ENCODE data around the gene HEPN1. TPM values are rescaled to one million over a fixed set of nuclear protein-coding genes. Genes with fewer than 3 reads are reported as not detected.

HEPN1 gene
- total and polyA plus RNA-seq, 2 experiments from 2014 or later, result not detected

DNA sequence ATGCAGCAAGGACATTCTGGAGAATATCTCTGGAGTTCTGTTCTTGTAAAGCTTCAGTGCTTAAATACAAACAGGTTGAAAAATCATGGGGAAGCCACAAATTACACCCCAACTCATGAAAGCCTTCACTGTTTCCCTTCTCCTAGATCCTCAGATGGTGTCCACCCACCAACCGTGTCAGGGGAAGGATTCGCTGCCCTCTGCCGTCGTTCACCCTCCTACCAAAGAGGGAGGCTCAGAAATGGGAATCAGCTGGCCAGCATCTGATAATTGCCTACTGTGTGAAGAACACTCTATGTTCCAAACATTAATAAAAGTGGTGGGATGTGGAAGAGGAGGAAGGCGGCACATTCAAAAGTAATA is 24.2 kb downstream of the HEPN1 start:
- Mint-ChIP-seq H3K27ac (no peak overlapping the region), H3K9me3 (no peaks in the 10 kb centered on the region; the same call in 2 of the 3 replicates), H3K27me3 (ENCODE audit: insufficient read depth, low read depth, poor library complexity) (peaks cover 2% of the 10 kb centered on the region), H3K4me1 (no peaks in the 10 kb centered on the region), H3K4me3 (no peak overlapping the region), H3K36me3 (ENCODE audit: low read depth) (no peaks in the 10 kb centered on the region)
- TF ChIP-seq POLR2AphosphoS5 (IDR thresholded peaks at IDR 0.05; ENCODE audit: low read depth), result no peak
- TF ChIP-seq CREB1 (CRISPR knock-in tag; IDR thresholded peaks at IDR 0.05; ENCODE audit: low read depth), result no peak
- TF ChIP-seq ZNF114 (CRISPR knock-in tag; IDR thresholded peaks at IDR 0.05), result no peak
- TF ChIP-seq EZH2phosphoT487 (IDR thresholded peaks at IDR 0.05; ENCODE audit: unreplicated experiment), result no peak
- no peak for TF ChIP-seq ZNF331 (CRISPR knock-in tag; IDR thresholded peaks at IDR 0.05; ENCODE audit: low read depth)
- no peak for TF ChIP-seq EZH2 (IDR thresholded peaks at IDR 0.05; ENCODE audit: low read depth, unreplicated experiment)
- no peak for TF ChIP-seq NANOG (IDR thresholded peaks at IDR 0.05; ENCODE audit: borderline replicate concordance)
- TF ChIP-seq, protein P1, sequence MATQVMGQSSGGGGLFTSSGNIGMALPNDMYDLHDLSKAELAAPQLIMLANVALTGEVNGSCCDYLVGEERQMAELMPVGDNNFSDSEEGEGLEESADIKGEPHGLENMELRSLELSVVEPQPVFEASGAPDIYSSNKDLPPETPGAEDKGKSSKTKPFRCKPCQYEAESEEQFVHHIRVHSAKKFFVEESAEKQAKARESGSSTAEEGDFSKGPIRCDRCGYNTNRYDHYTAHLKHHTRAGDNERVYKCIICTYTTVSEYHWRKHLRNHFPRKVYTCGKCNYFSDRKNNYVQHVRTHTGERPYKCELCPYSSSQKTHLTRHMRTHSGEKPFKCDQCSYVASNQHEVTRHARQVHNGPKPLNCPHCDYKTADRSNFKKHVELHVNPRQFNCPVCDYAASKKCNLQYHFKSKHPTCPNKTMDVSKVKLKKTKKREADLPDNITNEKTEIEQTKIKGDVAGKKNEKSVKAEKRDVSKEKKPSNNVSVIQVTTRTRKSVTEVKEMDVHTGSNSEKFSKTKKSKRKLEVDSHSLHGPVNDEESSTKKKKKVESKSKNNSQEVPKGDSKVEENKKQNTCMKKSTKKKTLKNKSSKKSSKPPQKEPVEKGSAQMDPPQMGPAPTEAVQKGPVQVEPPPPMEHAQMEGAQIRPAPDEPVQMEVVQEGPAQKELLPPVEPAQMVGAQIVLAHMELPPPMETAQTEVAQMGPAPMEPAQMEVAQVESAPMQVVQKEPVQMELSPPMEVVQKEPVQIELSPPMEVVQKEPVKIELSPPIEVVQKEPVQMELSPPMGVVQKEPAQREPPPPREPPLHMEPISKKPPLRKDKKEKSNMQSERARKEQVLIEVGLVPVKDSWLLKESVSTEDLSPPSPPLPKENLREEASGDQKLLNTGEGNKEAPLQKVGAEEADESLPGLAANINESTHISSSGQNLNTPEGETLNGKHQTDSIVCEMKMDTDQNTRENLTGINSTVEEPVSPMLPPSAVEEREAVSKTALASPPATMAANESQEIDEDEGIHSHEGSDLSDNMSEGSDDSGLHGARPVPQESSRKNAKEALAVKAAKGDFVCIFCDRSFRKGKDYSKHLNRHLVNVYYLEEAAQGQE (IDR thresholded peaks at IDR 0.05; ENCODE audit: unreplicated experiment), result no peak
- TF ChIP-seq, protein P2, sequence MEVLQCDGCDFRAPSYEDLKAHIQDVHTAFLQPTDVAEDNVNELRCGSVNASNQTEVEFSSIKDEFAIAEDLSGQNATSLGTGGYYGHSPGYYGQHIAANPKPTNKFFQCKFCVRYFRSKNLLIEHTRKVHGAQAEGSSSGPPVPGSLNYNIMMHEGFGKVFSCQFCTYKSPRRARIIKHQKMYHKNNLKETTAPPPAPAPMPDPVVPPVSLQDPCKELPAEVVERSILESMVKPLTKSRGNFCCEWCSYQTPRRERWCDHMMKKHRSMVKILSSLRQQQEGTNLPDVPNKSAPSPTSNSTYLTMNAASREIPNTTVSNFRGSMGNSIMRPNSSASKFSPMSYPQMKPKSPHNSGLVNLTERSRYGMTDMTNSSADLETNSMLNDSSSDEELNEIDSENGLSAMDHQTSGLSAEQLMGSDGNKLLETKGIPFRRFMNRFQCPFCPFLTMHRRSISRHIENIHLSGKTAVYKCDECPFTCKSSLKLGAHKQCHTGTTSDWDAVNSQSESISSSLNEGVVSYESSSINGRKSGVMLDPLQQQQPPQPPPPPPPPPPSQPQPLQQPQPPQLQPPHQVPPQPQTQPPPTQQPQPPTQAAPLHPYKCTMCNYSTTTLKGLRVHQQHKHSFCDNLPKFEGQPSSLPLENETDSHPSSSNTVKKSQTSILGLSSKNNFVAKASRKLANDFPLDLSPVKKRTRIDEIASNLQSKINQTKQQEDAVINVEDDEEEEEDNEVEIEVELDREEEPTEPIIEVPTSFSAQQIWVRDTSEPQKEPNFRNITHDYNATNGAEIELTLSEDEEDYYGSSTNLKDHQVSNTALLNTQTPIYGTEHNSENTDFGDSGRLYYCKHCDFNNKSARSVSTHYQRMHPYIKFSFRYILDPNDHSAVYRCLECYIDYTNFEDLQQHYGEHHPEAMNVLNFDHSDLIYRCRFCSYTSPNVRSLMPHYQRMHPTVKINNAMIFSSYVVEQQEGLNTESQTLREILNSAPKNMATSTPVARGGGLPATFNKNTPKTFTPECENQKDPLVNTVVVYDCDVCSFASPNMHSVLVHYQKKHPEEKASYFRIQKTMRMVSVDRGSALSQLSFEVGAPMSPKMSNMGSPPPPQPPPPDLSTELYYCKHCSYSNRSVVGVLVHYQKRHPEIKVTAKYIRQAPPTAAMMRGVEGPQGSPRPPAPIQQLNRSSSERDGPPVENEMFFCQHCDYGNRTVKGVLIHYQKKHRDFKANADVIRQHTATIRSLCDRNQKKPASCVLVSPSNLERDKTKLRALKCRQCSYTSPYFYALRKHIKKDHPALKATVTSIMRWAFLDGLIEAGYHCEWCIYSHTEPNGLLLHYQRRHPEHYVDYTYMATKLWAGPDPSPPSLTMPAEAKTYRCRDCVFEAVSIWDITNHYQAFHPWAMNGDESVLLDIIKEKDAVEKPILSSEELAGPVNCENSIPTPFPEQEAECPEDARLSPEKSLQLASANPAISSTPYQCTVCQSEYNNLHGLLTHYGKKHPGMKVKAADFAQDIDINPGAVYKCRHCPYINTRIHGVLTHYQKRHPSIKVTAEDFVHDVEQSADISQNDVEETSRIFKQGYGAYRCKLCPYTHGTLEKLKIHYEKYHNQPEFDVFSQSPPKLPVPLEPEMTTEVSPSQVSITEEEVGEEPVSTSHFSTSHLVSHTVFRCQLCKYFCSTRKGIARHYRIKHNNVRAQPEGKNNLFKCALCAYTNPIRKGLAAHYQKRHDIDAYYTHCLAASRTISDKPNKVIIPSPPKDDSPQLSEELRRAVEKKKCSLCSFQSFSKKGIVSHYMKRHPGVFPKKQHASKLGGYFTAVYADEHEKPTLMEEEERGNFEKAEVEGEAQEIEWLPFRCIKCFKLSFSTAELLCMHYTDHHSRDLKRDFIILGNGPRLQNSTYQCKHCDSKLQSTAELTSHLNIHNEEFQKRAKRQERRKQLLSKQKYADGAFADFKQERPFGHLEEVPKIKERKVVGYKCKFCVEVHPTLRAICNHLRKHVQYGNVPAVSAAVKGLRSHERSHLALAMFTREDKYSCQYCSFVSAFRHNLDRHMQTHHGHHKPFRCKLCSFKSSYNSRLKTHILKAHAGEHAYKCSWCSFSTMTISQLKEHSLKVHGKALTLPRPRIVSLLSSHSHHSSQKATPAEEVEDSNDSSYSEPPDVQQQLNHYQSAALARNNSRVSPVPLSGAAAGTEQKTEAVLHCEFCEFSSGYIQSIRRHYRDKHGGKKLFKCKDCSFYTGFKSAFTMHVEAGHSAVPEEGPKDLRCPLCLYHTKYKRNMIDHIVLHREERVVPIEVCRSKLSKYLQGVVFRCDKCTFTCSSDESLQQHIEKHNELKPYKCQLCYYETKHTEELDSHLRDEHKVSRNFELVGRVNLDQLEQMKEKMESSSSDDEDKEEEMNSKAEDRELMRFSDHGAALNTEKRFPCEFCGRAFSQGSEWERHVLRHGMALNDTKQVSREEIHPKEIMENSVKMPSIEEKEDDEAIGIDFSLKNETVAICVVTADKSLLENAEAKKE (CRISPR knock-in tag; IDR thresholded peaks at IDR 0.05), result no peak
- TF ChIP-seq STAT1 (IDR thresholded peaks at IDR 0.05; ENCODE audit: unreplicated experiment), result no peak
- TF ChIP-seq, protein P3, sequence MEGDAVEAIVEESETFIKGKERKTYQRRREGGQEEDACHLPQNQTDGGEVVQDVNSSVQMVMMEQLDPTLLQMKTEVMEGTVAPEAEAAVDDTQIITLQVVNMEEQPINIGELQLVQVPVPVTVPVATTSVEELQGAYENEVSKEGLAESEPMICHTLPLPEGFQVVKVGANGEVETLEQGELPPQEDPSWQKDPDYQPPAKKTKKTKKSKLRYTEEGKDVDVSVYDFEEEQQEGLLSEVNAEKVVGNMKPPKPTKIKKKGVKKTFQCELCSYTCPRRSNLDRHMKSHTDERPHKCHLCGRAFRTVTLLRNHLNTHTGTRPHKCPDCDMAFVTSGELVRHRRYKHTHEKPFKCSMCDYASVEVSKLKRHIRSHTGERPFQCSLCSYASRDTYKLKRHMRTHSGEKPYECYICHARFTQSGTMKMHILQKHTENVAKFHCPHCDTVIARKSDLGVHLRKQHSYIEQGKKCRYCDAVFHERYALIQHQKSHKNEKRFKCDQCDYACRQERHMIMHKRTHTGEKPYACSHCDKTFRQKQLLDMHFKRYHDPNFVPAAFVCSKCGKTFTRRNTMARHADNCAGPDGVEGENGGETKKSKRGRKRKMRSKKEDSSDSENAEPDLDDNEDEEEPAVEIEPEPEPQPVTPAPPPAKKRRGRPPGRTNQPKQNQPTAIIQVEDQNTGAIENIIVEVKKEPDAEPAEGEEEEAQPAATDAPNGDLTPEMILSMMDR (conservative IDR thresholded peaks at IDR 0.05; ENCODE audit: low read depth in 2 of 2), result no peak
- no peak for TF ChIP-seq JUNB (IDR thresholded peaks at IDR 0.05; ENCODE audit: unreplicated experiment)
- TF ChIP-seq, protein P4, sequence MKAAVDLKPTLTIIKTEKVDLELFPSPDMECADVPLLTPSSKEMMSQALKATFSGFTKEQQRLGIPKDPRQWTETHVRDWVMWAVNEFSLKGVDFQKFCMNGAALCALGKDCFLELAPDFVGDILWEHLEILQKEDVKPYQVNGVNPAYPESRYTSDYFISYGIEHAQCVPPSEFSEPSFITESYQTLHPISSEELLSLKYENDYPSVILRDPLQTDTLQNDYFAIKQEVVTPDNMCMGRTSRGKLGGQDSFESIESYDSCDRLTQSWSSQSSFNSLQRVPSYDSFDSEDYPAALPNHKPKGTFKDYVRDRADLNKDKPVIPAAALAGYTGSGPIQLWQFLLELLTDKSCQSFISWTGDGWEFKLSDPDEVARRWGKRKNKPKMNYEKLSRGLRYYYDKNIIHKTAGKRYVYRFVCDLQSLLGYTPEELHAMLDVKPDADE (IDR thresholded peaks at IDR 0.05), result no peak
- Histone ChIP-seq H3K9me2 (ENCODE audit: insufficient read depth) (no peaks in the 10 kb centered on the region), H3K4me1 (ENCODE audit: insufficient read depth) (no peaks in the 10 kb centered on the region), H3K27ac (ENCODE audit: low read depth) (no peak overlapping the region), H3K4me3 (no peak overlapping the region), H3K36me3 (ENCODE audit: insufficient read depth) (no peaks in the 10 kb centered on the region), H3K27me3 (ENCODE audit: insufficient read depth) (no peaks in the 10 kb centered on the region), H3K79me2 (replicated peaks; ENCODE audit: insufficient read depth) (no peaks in the 10 kb centered on the region), H3F3A (replicated peaks; ENCODE audit: low read depth) (no peaks in the 10 kb centered on the region), H2AFZ (no peak overlapping the region), H4K20me1 (replicated peaks; ENCODE audit: insufficient read depth) (no peaks in the 10 kb centered on the region), H3K4me2 (no peak overlapping the region)
- DNase-seq (ENCODE audit: low spot score) (no peak), ATAC-seq (no peak)

All from GM23338 (cell line).